H1 (cell line): ENCODE measurements around the gene NHSL2. TPM values are rescaled to one million over a fixed set of nuclear protein-coding genes. Genes with fewer than 3 reads are reported as not detected.

Source experiments
- CTCF ChIA-PET: fragments of 300-600 bp; sonication (Branson Sonifier 250); formaldehyde crosslinking; loops from one replicate; lab custom pipeline; 2021; ENCODE audit not compliant: partially characterized antibody; lab: Charles Lee
- POLR2A ChIA-PET: fragments of 300-600 bp; sonication (Branson Sonifier 250); formaldehyde crosslinking; loops from one replicate; lab custom pipeline; 2021; ENCODE audit warnings: inconsistent platforms; ENCODE audit not compliant: partially characterized antibody; lab: Charles Lee
- DNase-seq, 2 experiments: peaks; one replicate each; pipeline versions ENCODE4 v3.0.0 to v3.0.0-alpha.2; 2010 to 2022; ENCODE audit warnings: low spot score in 2 of 2, low read depth in 1 of 2, mixed read lengths in 1 of 2
- FAIRE-seq: peaks from 2 replicates; lab custom pipeline; 2011; peaks lifted over from hg19 to GRCh38; lab: Jason Lieb, UNC
- H2AFZ ChIP-seq: 2 replicates; pipeline ENCODE4 v1.8.1; 2012; ENCODE audit warnings: low read length, inconsistent platforms
- H2AK5ac ChIP-seq: 2 replicates; pipeline ENCODE4 v1.6.1; 2013; ENCODE audit warnings: low read depth, low read length
- H2BK120ac ChIP-seq: replicated peaks from 2 replicates; pipeline ENCODE3; 2013; ENCODE audit warnings: low read depth, low read length, inconsistent platforms
- H2BK12ac ChIP-seq: 2 replicates; pipeline ENCODE4 v1.6.1; 2013; ENCODE audit warnings: low read depth, low read length
- H2BK15ac ChIP-seq: 2 replicates; pipeline ENCODE4 v1.6.1; 2013; ENCODE audit warnings: low read length
- H2BK20ac ChIP-seq: 2 replicates; pipeline ENCODE4 v1.6.1; 2013; ENCODE audit warnings: low read length
- H2BK5ac ChIP-seq: 2 replicates; pipeline ENCODE4 v1.6.1; 2013; ENCODE audit warnings: low read depth, low read length
- H3K14ac ChIP-seq: 2 replicates; pipeline ENCODE4 v1.6.1; 2013; ENCODE audit warnings: inconsistent platforms; ENCODE audit not compliant: insufficient read length
- H3K18ac ChIP-seq: 2 replicates; pipeline ENCODE4 v1.6.1; 2013; ENCODE audit warnings: low read length; ENCODE audit errors: extremely low read depth
- H3K23ac ChIP-seq: 2 replicates; pipeline ENCODE4 v1.6.1; 2013; ENCODE audit warnings: inconsistent platforms; ENCODE audit not compliant: insufficient read length
- H3K23me2 ChIP-seq: 2 replicates; pipeline ENCODE4 v1.6.1; 2013; ENCODE audit warnings: low read depth, low read length
- H3K27ac ChIP-seq: 2 replicates; pipeline ENCODE4 v1.6.1; 2011; ENCODE audit warnings: low read depth, low read length, inconsistent platforms
- H3K27me3 ChIP-seq, 4 experiments: replicated peaks in 1 of 4; 1 replicate in 1 of 4; 2 replicates in 3 of 4; pipeline versions ENCODE4 v1.6.1 to v1.8.1; 2011 to 2013; ENCODE audit warnings: low read length in 3 of 4, mild to moderate bottlenecking in 3 of 4, inconsistent platforms in 2 of 4, mixed read lengths in 2 of 4, moderate library complexity in 1 of 4; ENCODE audit not compliant: control insufficient read depth in 3 of 4, insufficient read depth in 3 of 4; ENCODE audit errors: extremely low read depth in 1 of 4
- H3K36me3 ChIP-seq, 4 experiments: 2 replicates each; pipeline versions ENCODE4 v1.6.1 to v1.8.1; 2011 to 2013; ENCODE audit warnings: mild to moderate bottlenecking in 4 of 4, low read length in 3 of 4, moderate library complexity in 2 of 4, control low read depth in 1 of 4, inconsistent platforms in 1 of 4; ENCODE audit not compliant: insufficient read depth in 4 of 4, control insufficient read depth in 2 of 4
- H3K4ac ChIP-seq: replicated peaks from 2 replicates; pipeline ENCODE3; 2013; ENCODE audit warnings: low read length, low read depth, mixed read lengths, inconsistent platforms; ENCODE audit not compliant: insufficient read length
- H3K4me1 ChIP-seq, 4 experiments: replicated peaks in 1 of 4; 1 replicate in 1 of 4; 2 replicates in 3 of 4; pipeline versions ENCODE4 v1.6.1 to v1.8.1; 2011 to 2013; ENCODE audit warnings: low read length in 3 of 4, inconsistent platforms in 2 of 4, mixed read lengths in 1 of 4; ENCODE audit not compliant: insufficient read depth in 4 of 4, control insufficient read depth in 3 of 4
- H3K4me2 ChIP-seq, 2 experiments: 2 replicates each; pipeline versions ENCODE4 v1.6.1 to v1.8.1; 2011 to 2013; ENCODE audit warnings: low read depth in 2 of 2, low read length in 2 of 2, control low read depth in 1 of 2, inconsistent platforms in 1 of 2, mild to moderate bottlenecking in 1 of 2; ENCODE audit not compliant: insufficient read depth in 1 of 2
- H3K4me3 ChIP-seq, 4 experiments: fragments of 200-600, 300-600 bp in 1 of 4; sonication (generic), shearing (Covaris generic), sonication (Bioruptor Twin) in 1 of 4; 2 replicates each; pipeline versions ENCODE4 v1.5.1 to v1.8.1; 2011 to 2016; ENCODE audit warnings: low read length in 4 of 4, low read depth in 3 of 4, control low read depth in 2 of 4, inconsistent platforms in 2 of 4, mild to moderate bottlenecking in 2 of 4, mixed read lengths in 1 of 4, moderate library complexity in 1 of 4; ENCODE audit not compliant: insufficient read depth in 2 of 4; ENCODE audit errors: extremely low read depth in 1 of 4
- H3K56ac ChIP-seq: replicated peaks from 2 replicates; pipeline ENCODE3; 2013; ENCODE audit warnings: low read depth, mild to moderate bottlenecking, mixed read lengths, low read length, inconsistent platforms; ENCODE audit not compliant: insufficient read length
- H3K79me1 ChIP-seq: 2 replicates; pipeline ENCODE4 v1.6.1; 2013; ENCODE audit warnings: low read depth, low read length, control low read depth
- H3K79me2 ChIP-seq, 2 experiments: 2 replicates each; pipeline versions ENCODE4 v1.6.1 to v1.8.1; 2012 to 2013; ENCODE audit warnings: low read length in 2 of 2, mild to moderate bottlenecking in 2 of 2, inconsistent platforms in 1 of 2; ENCODE audit not compliant: insufficient read depth in 2 of 2, control insufficient read depth in 1 of 2
- H3K9ac ChIP-seq, 4 experiments: replicated peaks in 1 of 4; 1 replicate in 1 of 4; 2 replicates in 3 of 4; pipeline versions ENCODE4 v1.6.1 to v1.8.1; 2011 to 2013; ENCODE audit warnings: low read depth in 3 of 4, low read length in 3 of 4, control low read depth in 2 of 4, mild to moderate bottlenecking in 2 of 4, moderate library complexity in 2 of 4, inconsistent platforms in 1 of 4; ENCODE audit errors: extremely low read depth in 1 of 4
- H3K9me3 ChIP-seq, 2 experiments: 2 replicates each; pipeline versions ENCODE4 v1.6.1 to v1.8.1; 2012 to 2013; ENCODE audit warnings: mild to moderate bottlenecking in 2 of 2, moderate library complexity in 2 of 2, control low read depth in 1 of 2, inconsistent platforms in 1 of 2, low read depth in 1 of 2, low read length in 1 of 2, mixed read lengths in 1 of 2; ENCODE audit not compliant: insufficient read depth in 2 of 2
- H4K20me1 ChIP-seq, 2 experiments: replicated peaks in 1 of 2; 2 replicates each; pipeline versions ENCODE3 to v1.8.1; 2011 to 2013; ENCODE audit warnings: inconsistent platforms in 2 of 2, low read length in 2 of 2, mild to moderate bottlenecking in 1 of 2; ENCODE audit not compliant: insufficient read depth in 2 of 2, control insufficient read depth in 1 of 2
- H4K5ac ChIP-seq: 2 replicates; pipeline ENCODE4 v1.6.1; 2013; ENCODE audit warnings: low read length, low read depth, mixed read lengths, inconsistent platforms; ENCODE audit not compliant: insufficient read length
- H4K8ac ChIP-seq: 2 replicates; pipeline ENCODE4 v1.8.0; 2013; ENCODE audit warnings: mild to moderate bottlenecking, moderate library complexity, low read length, inconsistent platforms; ENCODE audit not compliant: insufficient read depth; ENCODE audit errors: extremely low read depth
- H4K91ac ChIP-seq: replicated peaks from 2 replicates; pipeline ENCODE3; 2013; ENCODE audit warnings: low read length, mixed read lengths, inconsistent platforms; ENCODE audit not compliant: insufficient read length
- CBX5 ChIP-seq: fragments of 300-800, 300-1000 bp; sonication (generic); IDR thresholded peaks from 2 replicates; pipeline ENCODE4 v1.7.1; 2016; ENCODE audit warnings: antibody characterized with exemption, low read length, low read depth
- CTBP2 ChIP-seq: IDR thresholded peaks from 2 replicates; pipeline ENCODE4 v1.7.0; 2011; ENCODE audit warnings: borderline replicate concordance, mild to moderate bottlenecking, moderate library complexity, mixed read lengths, low read length; ENCODE audit not compliant: insufficient read depth, insufficient read length
- RXRA ChIP-seq: IDR thresholded peaks from 2 replicates; pipeline ENCODE4 v1.6.1; 2011; ENCODE audit warnings: low read depth, mild to moderate bottlenecking, low read length, moderate library complexity; ENCODE audit not compliant: insufficient read depth
- WGBS, 2 experiments: shearing (Covaris generic) in 1 of 2; methylation state at CpG; one replicate each; pipeline versions ENCODE4 v1.1.6 to v1.1.7; 2013 to 2015; ENCODE audit warnings: low lambda C conversion rate in 2 of 2, mixed read lengths in 2 of 2, inconsistent platforms in 1 of 2, low coverage in 1 of 2, missing lambda C conversion rate in 1 of 2; ENCODE audit not compliant: insufficient replicate concordance in 2 of 2, insufficient coverage in 1 of 2, insufficient read length in 1 of 2; ENCODE audit errors: extremely low coverage in 1 of 2, missing lambda C conversion rate in 1 of 2; 5-methylcytosine and 5-hydroxymethylcytosine counted together
- polyA plus RNA-seq, 7 experiments: library from polyadenylated mRNA; depleted of rRNA in 3 of 7; stranded (reverse) in 5 of 7; unstranded in 2 of 7; fragments of >200 nt in 5 of 7; fragments of 200-250 nt in 2 of 7; gene quantifications; 1 replicate in 5 of 7; 2 replicates in 1 of 7; 4 replicates in 1 of 7; pipeline versions ENCODE4 v1.2.1 to v1.2.3, GENCODE V29; 2011 to 2013; ENCODE audit warnings: missing spikeins in 2 of 7, mixed read lengths in 2 of 7
- total RNA-seq: library from RNA; stranded (reverse); fragmentation: NEBNext Ultra II Directional; extraction: Animal tissue kit (Norgen Biotek cat#: 25700); gene quantifications from 2 replicates; pipeline ENCODE4 v1.2.1, GENCODE V29; 2021
- TF ChIP-seq, protein P1 (sequence below): IDR thresholded peaks from 2 replicates; pipeline ENCODE4 v1.6.1; 2011; ENCODE audit warnings: low read length, improper control_type of control experiment
- TF ChIP-seq, protein P2 (sequence below), 3 experiments: IDR thresholded peaks; 1 replicate in 2 of 3; 2 replicates in 1 of 3; pipeline versions ENCODE4 v1.5.1 to v1.6.1; 2011; ENCODE audit warnings: low read length in 3 of 3, mild to moderate bottlenecking in 3 of 3, inconsistent platforms in 2 of 3, low read depth in 1 of 3, moderate library complexity in 1 of 3; ENCODE audit not compliant: insufficient read depth in 1 of 3; ENCODE audit errors: control extremely low read depth in 1 of 3
- TF ChIP-seq, protein P3 (sequence below): IDR thresholded peaks from 2 replicates; pipeline ENCODE4 v1.6.1; 2012; ENCODE audit warnings: inconsistent platforms

NHSL2 gene
- total and polyA plus RNA-seq, 2 of the 8 experiments (the other 6 are each of a cell fraction or from before 2014, with no cell fraction given): 3.7 to 7.2 TPM

DNA sequence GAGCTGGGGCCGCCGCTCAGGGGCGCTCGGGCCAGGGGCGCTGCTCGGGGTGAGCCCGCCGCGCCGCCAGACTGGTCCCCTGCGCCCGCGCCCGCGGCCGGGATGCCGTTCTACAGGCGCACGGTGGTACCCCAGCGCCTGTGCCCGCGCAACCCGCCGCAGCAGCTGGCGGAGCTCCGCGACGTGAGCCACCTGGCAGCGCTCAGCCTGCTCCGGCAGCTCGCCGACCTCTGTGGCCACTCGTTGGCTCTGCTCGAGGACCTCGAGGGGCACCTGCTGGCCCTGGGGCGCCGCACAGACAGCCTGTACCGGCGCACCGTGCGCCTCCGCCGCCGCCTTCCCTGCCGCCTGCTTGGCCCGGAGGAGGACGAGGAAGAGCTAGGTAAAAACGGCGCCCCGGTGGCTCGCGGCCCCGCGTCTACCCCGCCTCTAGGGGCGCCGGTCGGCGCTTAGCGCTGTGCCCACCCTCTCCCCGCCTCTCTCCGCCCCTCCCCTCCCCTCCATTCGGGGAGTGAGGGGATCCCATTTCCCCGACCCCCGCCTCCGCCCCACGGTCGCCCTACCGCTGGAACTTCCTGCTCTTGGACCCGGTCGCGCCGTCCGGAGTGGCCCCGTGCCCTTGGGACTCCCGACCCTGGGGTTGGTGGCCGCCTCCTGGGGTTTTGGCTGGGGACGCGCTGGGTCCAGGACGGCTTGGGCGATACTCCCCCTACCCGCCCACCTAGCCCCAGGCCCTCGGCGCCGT lies 513 bp downstream of the NHSL2 start:
- POLR2A ChIA-PET: interaction anchor here (0.7 to 3.5 kb wide), 14 partner anchors 8 to 107 kb away, joined by 3 to 18 read pairs (median 4); no protein-coding TSS in a partner anchor
- H3K4me2 ChIP-seq: peak overlapping the region; percentile 77 to 87
- H3K36me3 ChIP-seq: no peaks in the 10 kb centered on the region
- peak overlapping the region; percentile 75; the same call in 1 of the 2 replicates for H3K27ac ChIP-seq
- no peak overlapping the region for H4K5ac ChIP-seq
- H2BK12ac ChIP-seq: no peak overlapping the region
- H3K23ac ChIP-seq: no peak overlapping the region
- CTCF ChIA-PET: interaction anchor here (0.5 to 7.0 kb wide), 17 partner anchors 9 to 402 kb away, joined by 3 to 68 read pairs (median 4); no protein-coding TSS in a partner anchor
- H2BK15ac ChIP-seq: no peak overlapping the region
- H3K79me1 ChIP-seq: no peaks in the 10 kb centered on the region
- peaks cover 2 to 5% (median 4%) of the 10 kb centered on the region in 4 experiments; a peak in 4 of 7 replicates for H3K4me1 ChIP-seq
- FAIRE-seq (no peak), DNase-seq (peak in 1 of 2 experiments; percentile 73)
- H3K4ac ChIP-seq: no peak overlapping the region
- no peak overlapping the region for H4K91ac ChIP-seq
- H3K79me2 ChIP-seq: peaks cover 3 to 40% of the 10 kb centered on the region in 2 experiments; a peak in 3 of 4 replicates
- H3K27me3 ChIP-seq: no peaks in the 10 kb centered on the region
- H3K9ac ChIP-seq: peak overlapping the region; percentile 58 to 82 (median 68); a peak in 6 of 7 replicates
- no peak overlapping the region for H2AK5ac ChIP-seq
- H2BK20ac ChIP-seq: no peak overlapping the region
- peak overlapping the region; percentile 53 to 86 (median 72) for H3K4me3 ChIP-seq
- peak overlapping the region; percentile 78 for H3K18ac ChIP-seq
- peaks cover 4% of the 10 kb centered on the region; the same call in 1 of the 2 replicates for H3K23me2 ChIP-seq
- H2BK5ac ChIP-seq: no peak overlapping the region
- H3K9me3 ChIP-seq: no peaks in the 10 kb centered on the region
- H4K20me1 ChIP-seq: peaks cover 0 to 4% of the 10 kb centered on the region in 2 experiments
- 0% methylated on average over 4 of the region's 85 CpGs; no CpG with 5 or more reads in 1 of the 2 experiments for WGBS, 2 experiments
- H2BK120ac ChIP-seq: no peak overlapping the region
- no peak overlapping the region; the same call in 1 of the 2 replicates for H4K8ac ChIP-seq
- peak overlapping the region; percentile 77 for H3K56ac ChIP-seq
- no peak overlapping the region for H3K14ac ChIP-seq
- no peak overlapping the region for H2AFZ ChIP-seq
- TF ChIP-seq CTBP2: no peak
- TF ChIP-seq CBX5: no peak
- TF ChIP-seq, protein P1, sequence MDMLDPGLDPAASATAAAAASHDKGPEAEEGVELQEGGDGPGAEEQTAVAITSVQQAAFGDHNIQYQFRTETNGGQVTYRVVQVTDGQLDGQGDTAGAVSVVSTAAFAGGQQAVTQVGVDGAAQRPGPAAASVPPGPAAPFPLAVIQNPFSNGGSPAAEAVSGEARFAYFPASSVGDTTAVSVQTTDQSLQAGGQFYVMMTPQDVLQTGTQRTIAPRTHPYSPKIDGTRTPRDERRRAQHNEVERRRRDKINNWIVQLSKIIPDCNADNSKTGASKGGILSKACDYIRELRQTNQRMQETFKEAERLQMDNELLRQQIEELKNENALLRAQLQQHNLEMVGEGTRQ: no peak
- TF ChIP-seq, protein P2, sequence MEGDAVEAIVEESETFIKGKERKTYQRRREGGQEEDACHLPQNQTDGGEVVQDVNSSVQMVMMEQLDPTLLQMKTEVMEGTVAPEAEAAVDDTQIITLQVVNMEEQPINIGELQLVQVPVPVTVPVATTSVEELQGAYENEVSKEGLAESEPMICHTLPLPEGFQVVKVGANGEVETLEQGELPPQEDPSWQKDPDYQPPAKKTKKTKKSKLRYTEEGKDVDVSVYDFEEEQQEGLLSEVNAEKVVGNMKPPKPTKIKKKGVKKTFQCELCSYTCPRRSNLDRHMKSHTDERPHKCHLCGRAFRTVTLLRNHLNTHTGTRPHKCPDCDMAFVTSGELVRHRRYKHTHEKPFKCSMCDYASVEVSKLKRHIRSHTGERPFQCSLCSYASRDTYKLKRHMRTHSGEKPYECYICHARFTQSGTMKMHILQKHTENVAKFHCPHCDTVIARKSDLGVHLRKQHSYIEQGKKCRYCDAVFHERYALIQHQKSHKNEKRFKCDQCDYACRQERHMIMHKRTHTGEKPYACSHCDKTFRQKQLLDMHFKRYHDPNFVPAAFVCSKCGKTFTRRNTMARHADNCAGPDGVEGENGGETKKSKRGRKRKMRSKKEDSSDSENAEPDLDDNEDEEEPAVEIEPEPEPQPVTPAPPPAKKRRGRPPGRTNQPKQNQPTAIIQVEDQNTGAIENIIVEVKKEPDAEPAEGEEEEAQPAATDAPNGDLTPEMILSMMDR (IDR thresholded peaks at IDR 0.05; ENCODE audit: control extremely low read depth in 1 of 3, insufficient read depth in 1 of 3, low read depth in 1 of 3, low read length in 3 of 3): peak; percentile 19 to 51 (median 50)
- TF ChIP-seq RXRA: no peak
- TF ChIP-seq, protein P3, sequence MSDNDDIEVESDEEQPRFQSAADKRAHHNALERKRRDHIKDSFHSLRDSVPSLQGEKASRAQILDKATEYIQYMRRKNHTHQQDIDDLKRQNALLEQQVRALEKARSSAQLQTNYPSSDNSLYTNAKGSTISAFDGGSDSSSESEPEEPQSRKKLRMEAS: 0 out of 2 replicates have a peak, but pooled peaks have one; percentile 5
